ELR (cell line): ENCODE measurements around the gene WDR6.
"Not testable (repeated sequence)": the region's sequence is repeated elsewhere in the genome, so short reads cannot be mapped to it uniquely, and the experiment has no call there.

Source experiments
- DNase-seq: peaks from one replicate; pipeline ENCODE4 v3.0.0-alpha.2; 2015; ENCODE audit warnings: low read depth

The WDR6 gene

GRCh38 chr3:48991851-48992545 is 15.2 kb upstream of the WDR6 start:
- DNase-seq = no peak

GRCh38 chr3:48993834-48994233 is 13.4 kb upstream of the WDR6 start:
- peak; percentile 29 for DNase-seq

GRCh38 chr3:48996640-48997039 is 10.6 kb upstream of the WDR6 start:
- no peak for DNase-seq

GRCh38 chr3:48997102-48997635 is 10.0 kb upstream of the WDR6 start:
- DNase-seq = no peak

- DNase-seq = no peak
These were observed 9.2 kb upstream of the WDR6 start for GRCh38 chr3:48997714-48998637.

DNA sequence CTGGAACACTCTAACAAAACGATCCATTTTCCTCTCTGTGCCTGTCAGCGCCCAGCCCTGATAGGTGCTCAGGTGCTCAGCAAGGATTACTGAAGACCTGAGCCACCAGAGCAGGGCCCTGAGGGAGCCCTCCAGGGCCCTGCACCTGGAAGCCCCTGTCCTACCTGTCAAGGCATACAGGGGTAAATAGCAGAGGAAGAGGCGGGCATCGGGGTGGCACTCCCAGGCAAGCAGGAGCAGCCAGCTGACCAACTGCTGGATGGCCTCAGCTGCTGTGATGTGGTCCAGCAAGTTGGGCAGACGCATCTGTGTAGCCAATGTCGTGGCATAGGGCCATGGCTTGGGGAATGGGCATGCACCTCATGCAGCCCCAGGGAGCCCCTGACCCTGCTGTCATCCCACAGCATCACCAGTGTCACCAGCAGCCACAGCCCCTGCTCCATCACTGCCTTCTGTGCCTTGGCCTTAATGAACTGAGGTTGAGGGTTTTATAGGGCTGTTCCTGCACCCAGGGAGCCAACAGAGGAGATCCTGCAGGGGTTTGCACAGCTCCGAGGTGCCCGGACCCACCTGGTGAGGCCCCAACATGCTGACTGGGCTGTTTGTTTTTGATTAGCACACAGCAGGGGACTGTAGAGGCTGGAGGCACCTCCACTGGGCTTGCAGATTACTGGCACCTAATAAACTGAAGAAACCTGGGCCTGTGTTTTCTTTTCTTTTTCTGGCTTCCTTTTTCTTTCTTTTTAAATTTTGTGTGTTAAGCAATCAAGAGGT is 7.9 kb upstream of the WDR6 start:
- DNase-seq = no peak

DNA sequence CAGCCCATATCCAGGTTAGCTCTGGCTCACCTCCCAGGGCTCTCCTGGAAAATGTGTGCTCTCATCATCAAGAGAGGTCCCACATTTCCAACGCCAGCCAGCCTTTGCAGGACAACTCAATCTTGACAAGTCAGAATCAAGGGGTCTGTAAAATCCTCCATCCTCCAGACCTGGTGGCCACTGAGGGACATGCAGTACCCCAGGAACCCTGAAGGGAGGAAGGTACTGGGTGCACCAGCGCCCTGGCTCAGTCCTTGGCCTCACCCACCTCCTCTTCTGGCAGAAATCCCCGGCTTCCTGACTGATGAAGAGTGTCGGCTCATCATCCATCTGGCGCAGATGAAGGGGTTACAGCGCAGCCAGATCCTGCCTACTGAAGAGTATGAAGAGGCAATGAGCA is 6.0 kb upstream of the WDR6 start:
- DNase-seq = no peak

- no peak for DNase-seq
These were observed 2.6 kb upstream of the WDR6 start for GRCh38 chr3:49004352-49005302.

DNA sequence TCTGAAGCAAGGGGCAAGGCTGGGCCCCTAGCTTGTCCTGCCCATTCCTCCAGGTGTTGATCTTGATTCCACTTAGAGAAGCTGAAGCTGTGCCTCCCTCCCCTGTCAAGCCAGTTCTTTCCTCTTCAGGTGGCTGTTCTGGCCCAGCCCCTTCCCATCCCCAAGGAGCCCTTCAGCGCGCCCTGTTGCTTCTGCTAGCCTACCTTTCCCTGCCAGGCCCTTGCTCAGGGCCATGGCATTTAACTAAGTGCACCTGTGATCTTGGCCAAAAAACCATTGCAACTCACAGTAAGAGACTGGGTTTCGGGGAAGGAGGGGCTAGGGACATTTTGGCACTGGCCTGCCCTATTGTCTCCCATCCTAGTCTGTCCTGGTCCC is 1.9 kb upstream of the WDR6 start:
- no peak for DNase-seq

- no peak for DNase-seq
These were observed 1.2 kb upstream of the WDR6 start for GRCh38 chr3:49005998-49006397.

DNA sequence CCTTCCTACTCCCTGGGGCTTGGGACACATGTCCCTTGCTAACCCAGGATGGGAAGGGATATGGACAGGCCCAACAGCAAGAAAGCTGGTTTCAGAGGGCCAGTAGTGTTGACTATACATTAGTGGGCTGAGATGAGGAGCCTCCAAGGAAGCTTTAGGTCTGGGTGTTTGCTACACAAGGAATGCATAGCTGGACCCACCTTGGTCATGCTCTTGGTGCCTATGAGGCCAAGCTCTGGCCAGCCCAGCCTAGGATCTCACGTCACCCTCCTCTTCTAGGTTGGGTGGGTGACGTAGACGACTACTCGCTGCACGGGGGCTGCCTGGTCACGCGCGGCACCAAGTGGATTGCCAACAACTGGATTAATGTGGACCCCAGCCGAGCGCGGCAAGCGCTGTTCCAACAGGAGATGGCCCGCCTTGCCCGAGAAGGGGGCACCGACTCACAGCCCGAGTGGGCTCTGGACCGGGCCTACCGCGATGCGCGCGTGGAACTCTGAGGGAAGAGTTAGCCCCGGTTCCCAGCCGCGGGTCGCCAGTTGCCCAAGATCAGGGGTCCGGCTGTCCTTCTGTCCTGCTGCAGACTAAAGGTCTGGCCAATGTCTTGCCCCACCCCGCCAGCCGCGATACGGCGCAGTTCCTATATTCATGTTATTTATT is 653 bp upstream of the WDR6 start:
- DNase-seq = peak; percentile 55

- DNase-seq = peak; percentile 92
These were observed 759 bp downstream of the WDR6 start for GRCh38 chr3:49007771-49008528.

DNA sequence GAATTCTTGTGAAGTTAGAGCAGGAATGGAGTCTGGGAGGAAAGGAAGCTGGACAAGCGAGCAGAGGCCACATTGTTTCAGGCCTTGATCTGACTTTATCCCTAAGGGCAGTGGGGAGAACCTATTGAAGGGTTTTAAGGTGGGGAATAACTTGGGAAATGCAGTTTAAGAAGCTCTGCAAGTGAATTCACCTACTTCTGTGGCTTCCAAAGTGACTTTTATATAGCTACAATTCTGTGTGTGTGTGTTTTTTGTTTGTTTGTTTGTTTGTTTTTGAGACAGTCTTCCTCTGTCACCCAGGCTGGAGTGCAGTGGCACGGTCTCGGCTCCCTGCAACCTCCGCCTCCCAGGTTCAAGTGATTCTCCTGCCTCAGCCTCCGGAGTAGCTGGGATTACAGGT is 1.4 kb downstream of the WDR6 start:
- not testable (repeated sequence) for DNase-seq

- DNase-seq = no peak
These were observed 2.2 kb downstream of the WDR6 start for GRCh38 chr3:49009396-49009795.

- no peak for DNase-seq
These were observed 5.3 kb downstream of the WDR6 start for GRCh38 chr3:49012441-49013017.

- DNase-seq = no peak
These were observed 6.0 kb downstream of the WDR6 start for GRCh38 chr3:49013113-49013737.

DNA sequence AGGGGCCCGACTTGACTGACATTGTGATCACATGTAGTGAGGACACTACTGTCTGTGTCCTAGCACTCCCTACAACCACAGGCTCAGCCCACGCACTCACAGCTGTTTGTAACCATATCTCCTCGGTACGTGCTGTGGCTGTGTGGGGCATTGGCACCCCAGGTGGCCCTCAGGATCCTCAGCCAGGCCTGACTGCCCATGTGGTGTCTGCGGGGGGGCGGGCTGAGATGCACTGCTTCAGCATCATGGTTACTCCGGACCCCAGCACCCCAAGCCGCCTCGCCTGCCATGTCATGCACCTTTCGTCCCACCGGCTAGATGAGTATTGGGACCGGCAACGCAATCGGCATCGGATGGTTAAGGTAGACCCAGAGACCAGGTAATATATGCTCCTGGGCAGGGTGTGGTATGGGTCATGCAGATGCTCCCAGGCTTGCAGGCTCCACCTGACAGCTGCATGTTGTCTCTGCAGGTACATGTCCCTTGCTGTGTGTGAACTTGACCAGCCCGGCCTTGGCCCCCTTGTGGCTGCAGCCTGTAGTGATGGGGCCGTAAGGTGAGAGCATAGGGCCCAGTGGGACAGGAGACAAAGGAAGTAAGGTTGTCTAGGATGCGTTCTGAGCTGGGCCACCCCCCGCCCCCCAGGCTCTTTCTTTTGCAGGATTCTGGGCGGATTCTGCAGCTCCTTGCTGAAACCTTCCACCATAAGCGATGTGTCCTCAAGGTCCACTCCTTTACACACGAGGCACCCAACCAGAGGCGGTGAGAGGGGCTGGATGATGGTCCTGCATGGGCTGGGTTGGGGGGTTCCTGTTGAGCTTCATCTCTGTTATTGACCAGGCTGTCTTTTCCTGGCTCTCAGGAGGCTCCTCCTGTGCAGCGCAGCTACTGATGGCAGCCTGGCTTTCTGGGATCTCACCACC is 6.8 kb downstream of the WDR6 start:
- peak; percentile 60 for DNase-seq

DNA sequence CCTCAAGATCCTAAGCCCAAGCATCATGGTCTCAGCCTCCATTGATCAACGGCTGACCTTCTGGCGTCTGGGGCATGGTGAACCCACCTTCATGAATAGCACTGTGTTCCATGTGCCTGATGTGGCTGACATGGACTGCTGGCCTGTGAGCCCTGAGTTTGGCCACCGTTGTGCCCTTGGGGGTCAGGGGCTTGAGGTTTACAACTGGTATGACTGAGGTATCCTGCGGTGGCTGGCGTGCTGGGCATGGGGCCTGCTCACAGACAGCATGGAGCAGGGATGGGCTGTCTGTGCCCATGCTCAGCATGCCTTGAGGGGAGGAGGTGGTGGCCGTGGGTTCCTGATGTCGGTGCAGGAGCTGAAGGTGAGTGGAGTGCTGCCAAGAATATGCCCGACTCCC is 7.9 kb downstream of the WDR6 start:
- DNase-seq = no peak
